NCI-H1417 treated with DMSO at 0.1 percent for 48 hours (cell line): ENCODE data around the gene ST7.
"Not testable (repeated sequence)": the region's sequence is repeated elsewhere in the genome, so short reads cannot be mapped to it uniquely, and the experiment has no call there.

ENCODE experiments used
- DNase-seq: peaks from one replicate; lab custom pipeline; 2025; lab: John Stamatoyannopoulos, UW

Gene ST7

GRCh38 chr7:117025891-117026290 lies 72.6 kb downstream of the ST7 start:
- no peak for DNase-seq

GRCh38 chr7:117030346-117030745 lies 77.0 kb downstream of the ST7 start:
- DNase-seq: not testable (repeated sequence)

- not testable (repeated sequence) for DNase-seq
These were observed 77.5 kb downstream of the ST7 start for GRCh38 chr7:117030793-117031192.

- no peak for DNase-seq
These were observed 79.5 kb downstream of the ST7 start for GRCh38 chr7:117032810-117033209.

GRCh38 chr7:117034851-117035464 lies 81.7 kb downstream of the ST7 start:
- DNase-seq: peak; percentile 48

- DNase-seq: no peak
These were observed 82.2 kb downstream of the ST7 start for GRCh38 chr7:117035465-117035862.

GRCh38 chr7:117036053-117036669 lies 82.9 kb downstream of the ST7 start:
- DNase-seq: no peak

- no peak for DNase-seq
These were observed 83.5 kb downstream of the ST7 start for GRCh38 chr7:117036836-117037235.

- no peak for DNase-seq
These were observed 85.1 kb downstream of the ST7 start for GRCh38 chr7:117038408-117038807.

- no peak for DNase-seq
These were observed 87.7 kb downstream of the ST7 start for GRCh38 chr7:117041007-117041406.

GRCh38 chr7:117041822-117042221 lies 88.5 kb downstream of the ST7 start:
- DNase-seq: no peak

GRCh38 chr7:117043108-117043825 lies 90.0 kb downstream of the ST7 start:
- DNase-seq: no peak

- DNase-seq: no peak
These were observed 91.4 kb downstream of the ST7 start for GRCh38 chr7:117044664-117045063.

- DNase-seq: no peak
These were observed 92.8 kb downstream of the ST7 start for GRCh38 chr7:117045927-117046710.

- DNase-seq: no peak
These were observed 94.2 kb downstream of the ST7 start for GRCh38 chr7:117047496-117047895.

- no peak for DNase-seq
These were observed 95.0 kb downstream of the ST7 start for GRCh38 chr7:117048114-117048866.

- DNase-seq: no peak
These were observed 95.6 kb downstream of the ST7 start for GRCh38 chr7:117048882-117049281.

- DNase-seq: no peak
These were observed 98.5 kb downstream of the ST7 start for GRCh38 chr7:117051808-117052207.

- DNase-seq: no peak
These were observed 100.1 kb downstream of the ST7 start for GRCh38 chr7:117053432-117053831.

GRCh38 chr7:117061751-117062150 lies 108.5 kb downstream of the ST7 start:
- DNase-seq: no peak

GRCh38 chr7:117062300-117062699 lies 109.0 kb downstream of the ST7 start:
- DNase-seq: no peak

- no peak for DNase-seq
These were observed 111.4 kb downstream of the ST7 start for GRCh38 chr7:117064688-117065087.
